SK-N-SH (cell line): ENCODE measurements around the gene DMD.

Source experiments
- POLR2AphosphoS5 ChIP-seq: IDR thresholded peaks from 2 replicates; pipeline ENCODE4 v1.6.1; 2012; ENCODE audit warnings: low read depth, low read length
- TF ChIP-seq, protein P1 (sequence below): fragments of 200-600 bp; sonication (generic); IDR thresholded peaks from 2 replicates; pipeline ENCODE4 v1.6.1; 2017; ENCODE audit warnings: antibody characterized with exemption, mild to moderate bottlenecking, moderate library complexity

DNA sequence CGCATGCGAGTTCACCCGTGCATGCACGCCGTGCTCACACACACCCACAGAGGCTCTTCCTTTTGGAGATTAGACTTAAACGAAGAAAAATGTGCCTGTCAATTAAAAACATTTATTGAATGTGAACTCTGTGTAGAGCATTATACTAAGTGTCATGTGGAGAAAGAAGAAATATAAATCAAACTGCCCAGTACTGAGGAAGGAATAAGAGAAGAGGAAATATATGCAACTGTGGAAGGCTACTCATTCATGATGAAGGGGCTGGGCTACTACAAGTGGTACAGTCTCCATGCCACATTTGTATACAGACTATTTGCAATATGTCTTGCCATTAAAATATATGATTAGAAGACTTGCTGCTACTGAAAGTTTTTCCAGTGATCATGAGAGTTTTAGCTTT, 714.7 kb downstream of the DMD start:
- TF ChIP-seq, protein P1, sequence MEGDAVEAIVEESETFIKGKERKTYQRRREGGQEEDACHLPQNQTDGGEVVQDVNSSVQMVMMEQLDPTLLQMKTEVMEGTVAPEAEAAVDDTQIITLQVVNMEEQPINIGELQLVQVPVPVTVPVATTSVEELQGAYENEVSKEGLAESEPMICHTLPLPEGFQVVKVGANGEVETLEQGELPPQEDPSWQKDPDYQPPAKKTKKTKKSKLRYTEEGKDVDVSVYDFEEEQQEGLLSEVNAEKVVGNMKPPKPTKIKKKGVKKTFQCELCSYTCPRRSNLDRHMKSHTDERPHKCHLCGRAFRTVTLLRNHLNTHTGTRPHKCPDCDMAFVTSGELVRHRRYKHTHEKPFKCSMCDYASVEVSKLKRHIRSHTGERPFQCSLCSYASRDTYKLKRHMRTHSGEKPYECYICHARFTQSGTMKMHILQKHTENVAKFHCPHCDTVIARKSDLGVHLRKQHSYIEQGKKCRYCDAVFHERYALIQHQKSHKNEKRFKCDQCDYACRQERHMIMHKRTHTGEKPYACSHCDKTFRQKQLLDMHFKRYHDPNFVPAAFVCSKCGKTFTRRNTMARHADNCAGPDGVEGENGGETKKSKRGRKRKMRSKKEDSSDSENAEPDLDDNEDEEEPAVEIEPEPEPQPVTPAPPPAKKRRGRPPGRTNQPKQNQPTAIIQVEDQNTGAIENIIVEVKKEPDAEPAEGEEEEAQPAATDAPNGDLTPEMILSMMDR: no peak
- no peak for TF ChIP-seq POLR2AphosphoS5
